HG03095 (cell line): ENCODE data around the gene HYAL3.
A peak's percentile ranks its signal among the peaks of the same experiment; 100 is the strongest.
"Not testable (repeated sequence)": the region's sequence is repeated elsewhere in the genome, so short reads cannot be mapped to it uniquely, and the experiment has no call there.

Experiments
- ATAC-seq: cut with Tn5 transposase; IDR thresholded peaks from one replicate; pipeline ENCODE4 v1.9.1; 2021; ENCODE audit warnings: moderate library complexity; ENCODE audit not compliant: unreplicated experiment

Gene HYAL3

DNA sequence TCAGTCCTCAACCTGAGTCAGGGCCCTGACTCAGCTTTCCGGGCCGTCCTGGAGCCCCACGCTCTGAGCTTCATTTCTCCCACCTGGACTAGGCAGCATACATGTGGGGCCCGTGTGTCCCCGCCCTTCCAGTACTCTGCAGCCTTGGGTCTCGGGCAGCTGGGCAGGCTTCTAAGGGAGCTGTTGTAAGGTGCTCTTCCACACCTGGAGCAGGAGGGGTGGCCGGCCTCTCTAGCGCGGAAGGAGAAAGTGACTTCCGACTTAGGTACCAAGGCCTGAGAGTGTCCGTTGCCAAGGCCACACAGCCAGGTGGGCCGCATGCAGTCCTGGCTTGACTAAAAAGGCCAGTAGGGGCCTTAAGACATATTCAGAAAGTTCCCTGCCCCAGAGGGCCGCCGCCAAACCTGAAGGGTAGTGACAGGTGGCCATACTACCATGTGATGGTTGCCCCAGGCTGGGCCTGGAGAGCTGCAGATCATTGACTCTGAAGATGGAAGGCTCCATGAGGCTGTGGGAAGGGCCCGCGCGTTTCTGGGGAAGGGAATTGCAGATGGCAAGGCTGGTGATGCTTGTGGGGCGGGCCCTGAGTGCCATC is 39.7 kb downstream of the HYAL3 start:
- peak; percentile 14 for ATAC-seq

DNA sequence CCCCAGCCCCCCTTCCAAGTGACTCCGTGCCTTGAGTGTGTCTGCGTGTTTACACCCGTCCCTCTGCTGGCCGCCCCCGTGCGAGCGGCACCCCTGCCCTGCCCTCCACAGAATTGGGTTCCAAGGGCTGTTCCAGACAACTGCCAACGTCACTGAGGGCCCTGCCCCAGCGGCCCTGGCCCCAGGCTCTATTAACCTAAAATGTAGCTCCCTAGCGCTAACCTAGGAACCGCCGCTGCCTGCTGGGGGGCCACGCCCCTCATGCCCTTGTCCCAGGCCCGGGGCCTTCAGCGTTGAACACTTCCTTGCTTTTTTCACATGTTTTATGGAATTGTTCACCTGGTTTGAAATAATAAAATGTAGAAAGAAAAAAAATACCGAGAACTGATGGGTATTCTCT is 40.2 kb downstream of the HYAL3 start:
- ATAC-seq: no peak

DNA sequence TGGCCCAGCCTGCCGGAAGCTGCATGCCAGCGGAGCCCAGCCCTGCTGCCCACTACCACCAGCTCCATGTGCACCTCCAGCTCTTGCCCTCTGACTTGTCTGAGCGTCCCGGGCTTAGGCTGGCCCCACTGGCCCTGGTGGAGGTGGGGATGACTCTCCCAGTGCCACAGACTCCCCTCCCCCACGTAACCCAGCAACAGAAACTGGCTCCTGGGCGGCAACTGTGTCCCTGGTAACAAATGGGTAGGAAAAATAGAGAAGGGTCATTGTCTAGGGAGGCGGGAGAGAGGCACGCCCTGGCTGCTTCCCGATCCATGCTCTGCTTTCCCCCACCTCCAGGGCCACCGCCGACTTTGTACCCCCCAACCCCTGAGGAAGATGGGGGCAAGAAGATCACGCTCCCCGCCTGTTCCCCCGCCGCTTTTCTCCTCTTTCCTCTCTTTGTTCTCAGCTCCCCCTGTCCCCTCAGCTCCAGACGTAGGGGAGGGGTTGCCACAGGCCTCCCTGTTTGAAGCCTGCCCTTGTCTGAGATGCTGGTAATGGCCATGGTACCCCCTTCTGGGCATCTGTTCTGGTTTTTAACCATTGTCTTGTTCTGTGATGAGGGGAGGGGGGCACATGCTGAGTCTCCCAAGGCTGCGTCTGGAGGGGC is 41.0 kb downstream of the HYAL3 start:
- ATAC-seq: no peak

DNA sequence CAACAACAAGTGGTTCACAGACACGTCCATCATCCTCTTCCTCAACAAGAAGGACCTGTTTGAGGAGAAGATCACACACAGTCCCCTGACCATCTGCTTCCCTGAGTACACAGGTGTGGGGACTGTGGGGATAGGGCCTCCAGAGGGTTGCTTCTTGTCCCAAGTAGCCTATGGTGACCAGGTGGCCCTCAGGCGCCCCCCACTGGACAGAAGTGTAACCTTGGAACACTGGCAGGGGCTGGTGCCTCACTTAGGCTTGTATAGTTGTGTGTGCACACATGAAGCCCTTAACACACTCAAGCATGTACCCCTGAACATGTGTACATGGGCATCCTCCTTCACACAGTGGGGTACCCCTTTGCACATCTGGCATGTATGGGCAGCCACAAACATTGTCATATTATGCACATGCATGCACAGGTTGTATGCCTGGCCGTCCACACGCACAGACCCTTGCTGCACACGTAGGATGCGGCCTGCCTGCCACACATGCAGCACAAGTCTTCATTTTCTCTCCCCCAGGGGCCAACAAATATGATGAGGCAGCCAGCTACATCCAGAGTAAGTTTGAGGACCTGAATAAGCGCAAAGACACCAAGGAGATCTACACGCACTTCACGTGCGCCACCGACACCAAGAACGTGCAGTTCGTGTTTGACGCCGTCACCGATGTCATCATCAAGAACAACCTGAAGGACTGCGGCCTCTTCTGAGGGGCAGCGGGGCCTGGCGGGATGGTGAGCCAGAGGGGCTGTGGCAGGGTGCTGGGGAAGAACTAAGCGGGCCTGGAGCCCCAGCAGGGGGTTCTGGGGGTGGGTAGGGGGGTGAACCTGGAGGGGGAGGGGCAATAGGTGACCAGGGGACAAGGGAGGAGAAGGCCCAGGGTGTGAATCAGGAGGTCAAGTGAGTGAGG is 42.0 kb downstream of the HYAL3 start:
- ATAC-seq: no peak

DNA sequence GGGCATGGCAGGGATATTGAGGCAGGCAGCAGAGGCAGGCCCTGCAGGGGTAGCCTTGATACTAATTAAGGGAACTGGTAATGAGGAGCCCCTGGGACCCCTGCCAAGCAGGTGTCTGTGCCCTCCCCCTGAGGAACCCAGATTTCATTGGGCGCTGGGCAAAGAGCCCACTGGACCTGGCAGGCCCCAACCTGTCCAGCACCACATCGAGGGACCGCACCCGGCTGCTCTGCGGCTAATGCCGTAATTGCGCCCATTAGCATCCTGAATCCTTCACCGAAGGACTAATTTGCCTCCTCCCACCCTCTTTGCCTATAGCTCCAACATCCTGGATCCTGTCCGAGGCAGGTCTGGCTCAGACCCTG is 44.0 kb downstream of the HYAL3 start:
- no peak for ATAC-seq

DNA sequence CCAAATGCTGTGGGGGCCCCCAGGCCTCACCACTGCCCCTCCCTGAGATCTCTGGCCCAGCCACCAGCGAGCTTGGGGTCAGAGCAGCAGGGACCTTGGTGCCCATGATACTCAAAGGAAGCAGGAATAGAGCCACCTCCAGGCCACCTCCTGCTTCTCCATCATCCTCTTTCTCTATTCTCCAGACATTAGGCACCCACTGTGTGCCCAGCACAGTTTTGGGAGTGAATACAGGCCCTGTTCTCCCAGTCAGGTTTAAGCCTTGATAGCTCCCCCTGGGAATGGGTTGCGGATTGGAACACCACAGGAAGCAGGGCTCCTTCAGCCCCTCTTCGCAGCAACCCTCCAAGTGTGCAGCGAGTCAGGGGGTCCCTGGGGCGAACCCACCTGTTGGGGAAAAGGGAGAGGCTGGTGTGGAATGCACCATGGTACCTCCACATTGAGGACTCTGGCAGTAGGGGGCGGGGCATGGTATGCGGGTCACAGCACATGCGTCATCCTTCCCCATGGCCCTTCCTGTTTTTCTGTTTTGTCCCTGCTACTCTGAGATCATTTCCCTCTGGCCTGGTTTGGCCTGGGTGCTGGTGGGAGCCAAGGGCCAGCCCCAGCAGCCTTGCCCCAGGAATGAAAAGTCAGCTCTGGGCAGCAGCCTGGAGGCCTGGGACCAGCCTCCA is 44.5 kb downstream of the HYAL3 start:
- ATAC-seq: no peak

DNA sequence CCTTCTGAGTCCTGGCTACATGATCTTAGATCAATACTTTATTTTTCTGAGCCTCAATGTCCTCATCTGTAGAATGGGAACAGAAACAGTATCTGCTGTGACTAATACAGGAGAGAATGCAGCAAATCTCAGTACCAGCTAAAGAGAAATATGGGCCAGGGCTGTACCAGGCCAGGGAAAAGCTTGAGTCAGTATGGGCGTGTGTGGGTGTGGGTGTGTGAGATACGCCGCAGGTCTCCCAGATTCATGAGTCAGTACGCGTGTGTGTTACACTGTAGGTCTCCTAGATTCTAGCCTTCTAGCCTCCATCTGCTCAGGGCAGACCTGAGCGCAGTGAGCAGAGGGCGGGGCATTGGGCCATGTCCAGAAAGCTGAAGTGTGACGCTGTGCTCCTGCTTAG is 48.0 kb downstream of the HYAL3 start:
- ATAC-seq: no peak

DNA sequence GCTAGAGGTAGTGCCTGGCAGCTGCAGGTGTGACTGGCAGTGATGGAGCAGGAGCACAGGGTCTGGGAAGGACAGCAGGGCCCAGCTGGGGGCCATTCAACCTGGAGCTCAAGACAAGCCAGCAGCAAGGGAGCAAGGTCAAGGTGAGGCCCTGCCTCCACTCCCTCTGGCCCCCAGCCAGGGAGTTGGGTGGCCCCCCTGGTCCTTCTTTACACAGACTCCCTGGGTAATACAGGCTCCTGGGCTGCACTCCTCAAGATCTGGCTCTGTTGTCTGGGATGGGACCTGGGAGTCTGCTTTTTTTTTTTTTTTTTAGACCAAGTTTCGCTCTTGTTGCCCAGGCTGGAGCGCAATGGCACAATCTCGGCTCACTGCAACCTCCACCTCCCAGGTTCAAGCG is 48.7 kb downstream of the HYAL3 start:
- ATAC-seq: no peak

DNA sequence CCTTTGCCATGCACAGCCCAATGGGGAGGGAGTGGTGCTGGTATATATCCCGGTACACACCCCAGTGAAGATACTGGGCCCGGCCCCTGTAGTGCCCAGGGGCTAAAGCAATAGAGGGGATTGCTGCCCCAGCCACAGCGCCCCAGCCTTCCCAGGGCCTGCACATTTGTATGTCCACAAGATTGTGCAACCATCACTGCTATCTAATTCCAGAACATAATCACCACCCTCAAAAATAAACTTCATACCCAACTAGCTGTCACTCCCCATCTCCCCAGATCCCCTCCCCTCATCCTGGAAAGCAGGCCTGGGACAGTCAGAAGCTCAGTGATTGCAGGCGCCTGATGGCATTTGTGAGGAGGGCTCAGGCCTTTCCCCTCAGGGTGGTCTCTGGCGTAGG is 49.7 kb downstream of the HYAL3 start:
- no peak for ATAC-seq

DNA sequence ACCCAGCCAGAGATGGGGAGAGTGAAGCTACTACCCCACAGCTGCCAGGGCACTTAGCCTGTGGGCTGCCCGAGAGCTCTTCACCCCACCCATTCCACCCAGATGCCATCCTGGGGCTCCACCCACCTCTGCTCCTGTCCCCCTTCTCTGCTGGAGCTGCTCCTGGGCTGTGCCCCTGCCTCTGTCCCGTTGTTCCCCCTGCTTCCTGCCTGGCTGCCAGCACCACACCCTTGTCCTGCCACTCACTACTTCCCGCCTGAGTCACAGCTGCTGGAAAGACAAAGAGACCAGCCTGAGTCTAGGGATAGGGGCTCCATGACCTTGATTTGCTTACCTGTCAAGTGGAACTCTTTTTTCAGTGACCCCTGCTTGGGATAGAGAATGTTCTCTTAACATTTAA is 50.8 kb downstream of the HYAL3 start:
- no peak for ATAC-seq

DNA sequence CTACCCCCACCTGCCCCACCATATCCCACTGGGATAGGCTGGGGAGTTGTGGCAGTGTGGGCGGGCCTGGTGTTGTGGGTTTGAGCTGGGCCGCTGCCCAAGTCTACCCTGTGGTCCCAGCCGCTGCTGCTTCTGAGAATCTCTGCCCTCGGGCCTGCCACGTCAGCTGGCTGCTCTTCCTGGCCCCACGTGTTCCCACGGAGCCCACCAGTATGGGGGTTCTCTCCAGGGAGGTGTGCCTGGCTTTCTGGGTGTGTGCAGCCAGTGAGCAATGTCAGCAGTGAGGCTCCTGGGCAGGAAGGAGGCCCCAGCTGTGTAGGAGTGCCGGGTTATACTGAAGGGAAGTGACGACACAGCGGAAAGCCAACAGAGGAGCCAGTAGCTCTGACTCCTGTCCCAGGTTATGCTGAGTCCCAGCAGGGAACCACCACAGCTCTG is 52.7 kb downstream of the HYAL3 start:
- no peak for ATAC-seq

DNA sequence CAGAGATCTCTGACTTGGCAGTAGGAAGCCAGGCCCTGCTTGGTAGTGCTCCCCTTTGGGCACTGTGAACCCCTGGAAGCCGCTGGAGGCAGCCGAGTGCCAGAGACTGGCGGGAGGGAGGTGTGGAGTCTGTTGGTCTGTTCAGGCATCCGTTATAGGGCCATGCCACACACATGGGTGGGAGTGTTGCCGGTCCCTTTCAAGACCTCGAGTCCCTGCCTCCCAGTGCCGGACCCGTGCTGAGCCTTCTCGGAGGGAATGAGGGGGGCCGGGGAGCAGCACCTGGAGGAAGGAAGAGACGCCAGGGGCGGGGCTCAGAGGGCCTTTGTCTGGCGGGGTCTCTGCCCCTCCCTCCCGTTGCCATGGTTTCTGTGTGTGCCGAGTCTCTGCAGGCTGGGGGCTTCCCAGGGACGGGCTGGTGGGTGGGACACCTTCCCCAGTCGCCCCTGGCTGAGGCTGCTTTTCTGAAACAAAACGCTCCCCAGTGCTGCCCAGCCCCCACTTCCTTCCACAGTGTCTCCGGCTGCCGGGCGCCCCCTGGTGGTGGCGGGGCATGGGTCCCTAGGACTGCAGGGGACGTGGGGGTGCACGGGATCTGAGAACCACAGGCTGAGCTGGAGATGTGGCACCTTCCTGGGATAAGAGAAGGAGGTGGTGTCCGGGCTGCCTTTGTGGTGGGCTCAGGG is 53.2 kb downstream of the HYAL3 start:
- peak; percentile 52 for ATAC-seq

DNA sequence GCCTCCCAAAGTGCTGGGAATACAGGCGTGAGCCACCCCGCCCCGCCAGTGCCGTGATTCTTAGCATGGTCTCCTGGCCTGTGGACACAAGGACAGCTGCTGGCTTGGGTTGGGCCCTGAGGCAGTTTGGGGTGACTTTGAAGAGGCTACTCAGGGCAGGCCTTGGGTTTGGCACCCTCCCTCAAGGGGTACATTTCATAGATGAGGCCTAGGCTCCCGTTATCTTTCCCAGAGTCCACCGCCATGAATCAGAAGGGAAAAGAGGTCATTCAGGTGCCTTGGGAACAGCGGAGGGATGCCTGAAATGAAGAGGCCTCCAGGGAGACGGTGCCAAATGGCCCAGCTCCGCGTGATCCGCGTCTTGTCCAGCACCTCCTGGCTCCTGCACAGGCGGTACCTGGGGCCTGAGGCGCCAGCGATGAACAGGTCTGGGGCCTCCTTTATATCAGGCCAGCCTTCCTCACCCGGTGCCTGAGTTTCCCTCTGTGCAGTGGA is 53.9 kb downstream of the HYAL3 start:
- ATAC-seq: no peak

DNA sequence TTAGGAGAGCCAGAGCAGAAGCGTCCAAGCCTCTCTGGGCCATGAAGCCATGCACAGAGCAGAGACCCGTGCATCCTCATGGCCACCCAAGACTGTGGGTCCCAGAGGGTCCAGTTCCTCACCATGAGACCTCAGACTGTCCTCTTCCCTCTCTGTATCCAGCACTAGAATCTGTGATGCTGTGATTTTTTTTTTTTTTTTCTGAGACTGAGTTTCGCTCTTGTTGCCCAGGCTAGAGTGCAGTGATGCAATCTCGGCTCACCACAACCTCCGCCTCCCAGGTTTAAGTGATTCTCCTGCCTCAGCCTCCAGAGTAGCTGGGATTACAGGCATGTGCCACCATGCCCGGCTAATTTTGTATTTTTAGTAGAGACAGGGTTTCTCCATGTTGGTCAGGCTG is 54.4 kb downstream of the HYAL3 start:
- not testable (repeated sequence) for ATAC-seq

DNA sequence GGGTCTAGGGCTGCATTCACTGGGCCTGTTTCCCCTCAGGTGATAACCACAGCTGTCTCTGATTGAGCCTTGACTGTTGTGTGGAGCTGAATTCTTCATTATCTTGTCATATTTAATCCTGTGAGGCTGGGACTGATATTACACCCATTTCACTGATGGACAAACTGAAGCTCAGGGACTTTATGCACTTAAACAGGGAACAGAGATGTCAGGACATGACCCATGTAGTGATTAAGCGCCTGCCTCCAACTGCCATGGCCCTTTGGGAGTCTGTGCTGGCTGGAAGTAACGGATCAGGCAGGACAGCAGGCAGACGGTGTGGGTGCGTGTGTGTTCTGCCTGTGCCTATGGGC is 55.7 kb downstream of the HYAL3 start:
- ATAC-seq: no peak

DNA sequence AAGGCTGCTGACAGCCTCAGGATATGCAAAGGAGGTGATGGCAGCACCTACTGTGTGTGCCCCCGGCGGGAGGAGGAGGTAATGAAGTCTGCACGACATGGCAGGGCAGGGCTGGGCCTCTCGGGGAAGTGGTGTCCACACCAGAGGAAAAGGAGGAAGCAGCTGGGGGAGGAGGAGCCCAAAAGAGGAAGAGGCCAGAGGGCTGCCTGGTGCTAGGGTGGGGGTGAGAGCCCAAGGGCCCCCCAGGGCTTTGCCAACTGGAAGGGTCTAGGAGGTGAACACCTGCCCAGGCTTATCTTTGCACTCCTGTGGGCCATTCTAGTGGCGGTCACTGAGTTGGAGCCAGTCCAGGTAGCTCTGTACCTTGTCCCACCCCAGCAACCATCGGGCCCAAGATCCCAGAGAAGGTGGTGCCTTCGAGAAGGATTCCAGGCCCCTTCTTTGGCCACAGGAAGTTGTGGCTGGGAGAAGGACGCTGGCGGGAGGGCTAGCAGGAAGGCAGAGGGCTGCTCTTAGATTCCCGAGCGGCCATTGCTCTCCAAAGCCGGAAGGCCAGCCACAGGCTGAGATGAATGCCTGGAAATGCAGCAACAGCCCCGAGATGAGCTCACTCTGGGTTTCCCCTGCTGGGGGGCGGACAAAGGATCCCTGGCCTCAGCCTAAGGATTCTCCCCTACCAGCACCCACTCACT is 56.2 kb downstream of the HYAL3 start:
- no peak for ATAC-seq
